Measurements from ENCODE around the gene TBC1D12.

TBC1D12 gene

GRCh38 chr10:94481410-94481809 is 79.1 kb downstream of the TBC1D12 start:
- H3K36me3 ChIP-seq (ENCODE audit: low read depth): no peaks in the 10 kb centered on the region
- ATAC-seq (ENCODE audit: low read depth) (no peak), DNase-seq (ENCODE audit: low spot score) (no peak)
- H3K4me1 ChIP-seq (ENCODE audit: insufficient read depth, poor library complexity, severe bottlenecking): no peaks in the 10 kb centered on the region
- H3K4me3 ChIP-seq (ENCODE audit: severe bottlenecking): no peak overlapping the region
- no peak for TF ChIP-seq CTCF (IDR thresholded peaks at IDR 0.05; ENCODE audit: poor library complexity, severe bottlenecking)
- no peak overlapping the region for H3K27ac ChIP-seq (ENCODE audit: poor library complexity, severe bottlenecking)
- H3K27me3 ChIP-seq (ENCODE audit: insufficient read depth, poor library complexity, severe bottlenecking): no peaks in the 10 kb centered on the region
- H3K9me3 ChIP-seq (ENCODE audit: severe bottlenecking): no peaks in the 10 kb centered on the region

GRCh38 chr10:94483970-94484369 is 81.6 kb downstream of the TBC1D12 start:
- Histone ChIP-seq H3K4me1 (ENCODE audit: insufficient read depth, poor library complexity, severe bottlenecking) (no peaks in the 10 kb centered on the region), H3K27ac (ENCODE audit: poor library complexity, severe bottlenecking) (no peak overlapping the region), H3K4me3 (ENCODE audit: severe bottlenecking) (no peak overlapping the region), H3K36me3 (ENCODE audit: low read depth) (no peaks in the 10 kb centered on the region), H3K27me3 (ENCODE audit: insufficient read depth, poor library complexity, severe bottlenecking) (no peaks in the 10 kb centered on the region), H3K9me3 (ENCODE audit: severe bottlenecking) (no peaks in the 10 kb centered on the region)
- DNase-seq (ENCODE audit: low spot score): no peak
- ATAC-seq (ENCODE audit: low read depth): no peak
- TF ChIP-seq CTCF (IDR thresholded peaks at IDR 0.05; ENCODE audit: poor library complexity, severe bottlenecking): no peak

- ATAC-seq (ENCODE audit: low read depth) (no peak), DNase-seq (ENCODE audit: low spot score) (no peak)
- TF ChIP-seq CTCF (IDR thresholded peaks at IDR 0.05; ENCODE audit: poor library complexity, severe bottlenecking): no peak
- H3K9me3 ChIP-seq (ENCODE audit: severe bottlenecking): no peaks in the 10 kb centered on the region
- no peaks in the 10 kb centered on the region for H3K36me3 ChIP-seq (ENCODE audit: low read depth)
- H3K27ac ChIP-seq (ENCODE audit: poor library complexity, severe bottlenecking): no peak overlapping the region
- H3K4me1 ChIP-seq (ENCODE audit: insufficient read depth, poor library complexity, severe bottlenecking): no peaks in the 10 kb centered on the region
- H3K4me3 ChIP-seq (ENCODE audit: severe bottlenecking): no peak overlapping the region
- H3K27me3 ChIP-seq (ENCODE audit: insufficient read depth, poor library complexity, severe bottlenecking): no peaks in the 10 kb centered on the region
These were observed 82.8 kb downstream of the TBC1D12 start for GRCh38 chr10:94485094-94485493.

DNA sequence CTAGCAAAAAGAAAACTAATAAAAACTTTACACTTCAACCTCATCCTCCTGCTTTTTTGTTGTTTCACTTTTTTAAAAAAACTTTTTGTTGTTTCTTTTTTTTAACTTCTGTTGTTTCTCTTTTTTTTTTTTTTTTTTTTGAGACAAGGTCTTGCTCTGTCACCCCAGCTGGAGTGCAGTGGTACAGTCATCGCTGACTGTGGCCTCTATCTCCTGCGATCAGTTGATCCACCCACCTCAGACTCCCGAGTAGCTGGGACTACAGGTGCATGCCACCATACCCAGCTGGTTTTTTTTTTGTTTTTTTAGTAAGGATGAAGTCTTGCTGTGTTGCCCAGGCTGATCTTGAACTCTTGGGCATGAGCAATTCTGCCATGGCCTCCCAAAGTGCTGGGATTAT is 85.2 kb downstream of the TBC1D12 start:
- no peak overlapping the region for H3K4me3 ChIP-seq (ENCODE audit: severe bottlenecking)
- H3K27me3 ChIP-seq (ENCODE audit: insufficient read depth, poor library complexity, severe bottlenecking): no peaks in the 10 kb centered on the region
- H3K4me1 ChIP-seq (ENCODE audit: insufficient read depth, poor library complexity, severe bottlenecking): no peaks in the 10 kb centered on the region
- DNase-seq (ENCODE audit: low spot score) (no peak), ATAC-seq (ENCODE audit: low read depth) (no peak)
- H3K9me3 ChIP-seq (ENCODE audit: severe bottlenecking): no peaks in the 10 kb centered on the region
- no peaks in the 10 kb centered on the region for H3K36me3 ChIP-seq (ENCODE audit: low read depth)
- no peak for TF ChIP-seq CTCF (IDR thresholded peaks at IDR 0.05; ENCODE audit: poor library complexity, severe bottlenecking)
- H3K27ac ChIP-seq (ENCODE audit: poor library complexity, severe bottlenecking): no peak overlapping the region

GRCh38 chr10:94489107-94489506 is 86.8 kb downstream of the TBC1D12 start:
- H3K4me3 ChIP-seq (ENCODE audit: severe bottlenecking): no peak overlapping the region
- no peaks in the 10 kb centered on the region for H3K9me3 ChIP-seq (ENCODE audit: severe bottlenecking)
- H3K27me3 ChIP-seq (ENCODE audit: insufficient read depth, poor library complexity, severe bottlenecking): no peaks in the 10 kb centered on the region
- no peaks in the 10 kb centered on the region for H3K36me3 ChIP-seq (ENCODE audit: low read depth)
- H3K27ac ChIP-seq (ENCODE audit: poor library complexity, severe bottlenecking): no peak overlapping the region
- no peaks in the 10 kb centered on the region for H3K4me1 ChIP-seq (ENCODE audit: insufficient read depth, poor library complexity, severe bottlenecking)
- DNase-seq (ENCODE audit: low spot score): no peak
- TF ChIP-seq CTCF (IDR thresholded peaks at IDR 0.05; ENCODE audit: poor library complexity, severe bottlenecking): no peak
- no peak for ATAC-seq (ENCODE audit: low read depth)

Data from RWPE2 (cell line).